HEK293 (cell line): ENCODE results near the gene VWCE.

Experiments used
- GLI4 ChIP-seq: fragments of 450-650 bp; formaldehyde crosslinking; IDR thresholded peaks from 2 replicates; pipeline ENCODE4 v1.5.1; 2016; ENCODE audit warnings: missing biosample characterization, missing genetic modification characterization
- GLIS1 ChIP-seq: fragments of 450-650 bp; formaldehyde crosslinking; IDR thresholded peaks from 2 replicates; pipeline ENCODE4 v1.5.1; 2016; ENCODE audit warnings: missing biosample characterization, missing genetic modification characterization
- KLF7 ChIP-seq: fragments of 450-650 bp; formaldehyde crosslinking; IDR thresholded peaks from 2 replicates; pipeline ENCODE4 v1.5.1; 2016; ENCODE audit warnings: missing biosample characterization, missing genetic modification characterization, borderline replicate concordance
- MZF1 ChIP-seq: fragments of 450-650 bp; formaldehyde crosslinking; IDR thresholded peaks from 2 replicates; pipeline ENCODE4 v1.5.1; 2017; ENCODE audit warnings: missing biosample characterization, missing genetic modification characterization, borderline replicate concordance
- SALL2 ChIP-seq: fragments of 450-650 bp; formaldehyde crosslinking; IDR thresholded peaks from 2 replicates; pipeline ENCODE4 v1.5.0; 2017; ENCODE audit warnings: missing biosample characterization, mild to moderate bottlenecking, missing genetic modification characterization, borderline replicate concordance
- SCRT1 ChIP-seq: fragments of 450-650 bp; formaldehyde crosslinking; IDR thresholded peaks from 2 replicates; pipeline ENCODE4 v1.5.1; 2016; ENCODE audit warnings: missing biosample characterization, missing genetic modification characterization, borderline replicate concordance
- SP7 ChIP-seq: fragments of 450-650 bp; formaldehyde crosslinking; IDR thresholded peaks from 2 replicates; pipeline ENCODE4 v1.5.1; 2016; ENCODE audit warnings: missing biosample characterization, missing genetic modification characterization
- YY1 ChIP-seq: fragments of 450-650 bp; formaldehyde crosslinking; IDR thresholded peaks from 2 replicates; pipeline ENCODE4 v1.5.1; 2018; ENCODE audit warnings: missing biosample characterization, missing genetic modification characterization
- ZBTB7A ChIP-seq: fragments of 450-650 bp; formaldehyde crosslinking; IDR thresholded peaks from 2 replicates; pipeline ENCODE4 v1.5.1; 2016; ENCODE audit warnings: low read depth, missing biosample characterization, missing genetic modification characterization
- ZFP41 ChIP-seq: fragments of 450-650 bp; formaldehyde crosslinking; IDR thresholded peaks from 2 replicates; pipeline ENCODE4 v1.5.1; 2016; ENCODE audit warnings: missing biosample characterization, missing genetic modification characterization, borderline replicate concordance
- ZFP69B ChIP-seq: fragments of 450-650 bp; formaldehyde crosslinking; IDR thresholded peaks from 2 replicates; pipeline ENCODE4 v1.5.1; 2016; ENCODE audit warnings: missing biosample characterization, missing genetic modification characterization
- ZNF18 ChIP-seq: fragments of 450-650 bp; formaldehyde crosslinking; IDR thresholded peaks from 2 replicates; pipeline ENCODE4 v1.5.1; 2016; ENCODE audit warnings: missing biosample characterization, missing genetic modification characterization
- ZNF19 ChIP-seq: fragments of 450-650 bp; formaldehyde crosslinking; IDR thresholded peaks from 2 replicates; pipeline ENCODE4; 2016; ENCODE audit warnings: missing biosample characterization, missing genetic modification characterization, low read depth
- ZNF2 ChIP-seq: fragments of 450-650 bp; formaldehyde crosslinking; IDR thresholded peaks from 2 replicates; pipeline ENCODE4 v1.5.1; 2016; ENCODE audit warnings: missing biosample characterization, missing genetic modification characterization
- ZNF239 ChIP-seq: fragments of 450-650 bp; formaldehyde crosslinking; IDR thresholded peaks from 2 replicates; pipeline ENCODE4 v1.5.1; 2016; ENCODE audit warnings: missing biosample characterization, missing genetic modification characterization
- ZNF302 ChIP-seq: fragments of 450-650 bp; formaldehyde crosslinking; IDR thresholded peaks from 2 replicates; pipeline ENCODE4 v1.5.1; 2016; ENCODE audit warnings: missing biosample characterization, missing genetic modification characterization, low read depth
- ZNF366 ChIP-seq: fragments of 450-650 bp; formaldehyde crosslinking; conservative IDR thresholded peaks from 2 replicates; pipeline ENCODE4 v1.5.1; 2016; ENCODE audit warnings: missing biosample characterization, missing genetic modification characterization
- ZNF391 ChIP-seq: fragments of 450-650 bp; formaldehyde crosslinking; IDR thresholded peaks from 2 replicates; pipeline ENCODE4 v1.5.1; 2016; ENCODE audit warnings: low read depth, missing biosample characterization, missing genetic modification characterization, borderline replicate concordance
- ZNF423 ChIP-seq: fragments of 450-650 bp; formaldehyde crosslinking; IDR thresholded peaks from 2 replicates; pipeline ENCODE4 v1.5.1; 2016; ENCODE audit warnings: missing biosample characterization, missing genetic modification characterization
- ZNF518A ChIP-seq: fragments of 450-650 bp; formaldehyde crosslinking; conservative IDR thresholded peaks from 2 replicates; pipeline ENCODE4 v1.5.1; 2016; ENCODE audit warnings: low read depth, missing biosample characterization, missing genetic modification characterization
- ZNF544 ChIP-seq: fragments of 450-650 bp; formaldehyde crosslinking; IDR thresholded peaks from 2 replicates; pipeline ENCODE4 v1.5.0; 2017; ENCODE audit warnings: missing biosample characterization, missing genetic modification characterization
- ZNF629 ChIP-seq: fragments of 450-650 bp; formaldehyde crosslinking; IDR thresholded peaks from 2 replicates; pipeline ENCODE4 v1.5.1; 2017; ENCODE audit warnings: missing biosample characterization, missing genetic modification characterization
- ZNF645 ChIP-seq: fragments of 450-650 bp; formaldehyde crosslinking; IDR thresholded peaks from 2 replicates; pipeline ENCODE4; 2016; ENCODE audit warnings: missing biosample characterization, missing genetic modification characterization
- ZNF658 ChIP-seq: fragments of 450-650 bp; formaldehyde crosslinking; IDR thresholded peaks from 2 replicates; pipeline ENCODE4; 2016; ENCODE audit warnings: missing biosample characterization, missing genetic modification characterization
- ZNF660 ChIP-seq: fragments of 450-650 bp; IDR thresholded peaks from 2 replicates; pipeline ENCODE4 v1.5.1; 2018; ENCODE audit warnings: missing biosample characterization, mild to moderate bottlenecking, missing genetic modification characterization
- ZNF747 ChIP-seq: fragments of 450-650 bp; formaldehyde crosslinking; IDR thresholded peaks from 2 replicates; pipeline ENCODE4 v1.5.1; 2016; ENCODE audit warnings: missing biosample characterization, missing genetic modification characterization
- ZNF785 ChIP-seq: fragments of 450-650 bp; formaldehyde crosslinking; IDR thresholded peaks from 2 replicates; pipeline ENCODE4 v1.5.1; 2016; ENCODE audit warnings: missing biosample characterization, missing genetic modification characterization
- ZSCAN30 ChIP-seq: fragments of 450-650 bp; IDR thresholded peaks from 2 replicates; pipeline ENCODE4 v1.5.1; 2018; ENCODE audit warnings: missing biosample characterization, mild to moderate bottlenecking, missing genetic modification characterization, moderate library complexity
- TF ChIP-seq, protein P1 (sequence below): fragments of 450-650 bp; IDR thresholded peaks from 2 replicates; pipeline ENCODE4 v1.5.1; 2018; ENCODE audit warnings: missing biosample characterization, mild to moderate bottlenecking, missing genetic modification characterization
- TF ChIP-seq, protein P2 (sequence below): fragments of 450-650 bp; formaldehyde crosslinking; IDR thresholded peaks from 2 replicates; pipeline ENCODE4 v1.5.1; 2016; ENCODE audit warnings: missing biosample characterization, missing genetic modification characterization

The VWCE gene

GRCh38 chr11:61293867-61294716 is 1.0 kb downstream of the VWCE start (continued):
- TF ChIP-seq SCRT1 (tag by site-specific recombination) (peak; percentile 61; the same call in 1 of the 2 replicates), GLI4 (tag by site-specific recombination) (no peak), YY1 (tag by site-specific recombination) (peak; percentile 33; the same call in 1 of the 2 replicates), SALL2 (no peak), ZNF629 (tag by site-specific recombination) (peak; percentile 72), ZNF645 (tag by site-specific recombination) (no peak), ZNF2 (tag by site-specific recombination) (no peak; the same call in 1 of the 2 replicates), ZNF239 (tag by site-specific recombination) (no peak), ZNF518A (no peak), SP7 (tag by site-specific recombination) (0 out of 2 replicates have a peak, but pooled peaks have one; percentile 41), ZNF658 (tag by site-specific recombination) (no peak), ZNF19 (tag by site-specific recombination) (no peak), ZFP69B (tag by site-specific recombination) (peak; percentile 85), ZNF366 (tag by site-specific recombination) (peak; percentile 40), ZFP41 (tag by site-specific recombination) (no peak), ZNF423 (peak; percentile 91), ZNF785 (tag by site-specific recombination) (0 out of 2 replicates have a peak, but pooled peaks have one; percentile 36), ZSCAN30 (peak; percentile 81; the same call in 1 of the 2 replicates), ZNF747 (tag by site-specific recombination) (no peak), ZNF544 (no peak), ZNF302 (tag by site-specific recombination) (no peak), ZNF18 (tag by site-specific recombination) (no peak), KLF7 (tag by site-specific recombination) (no peak), MZF1 (tag by site-specific recombination) (no peak), ZNF391 (no peak), ZBTB7A (no peak; the same call in 1 of the 2 replicates), GLIS1 (tag by site-specific recombination) (peak; percentile 96), ZNF660 (0 out of 2 replicates have a peak, but pooled peaks have one; percentile 13)
- TF ChIP-seq, protein P1, sequence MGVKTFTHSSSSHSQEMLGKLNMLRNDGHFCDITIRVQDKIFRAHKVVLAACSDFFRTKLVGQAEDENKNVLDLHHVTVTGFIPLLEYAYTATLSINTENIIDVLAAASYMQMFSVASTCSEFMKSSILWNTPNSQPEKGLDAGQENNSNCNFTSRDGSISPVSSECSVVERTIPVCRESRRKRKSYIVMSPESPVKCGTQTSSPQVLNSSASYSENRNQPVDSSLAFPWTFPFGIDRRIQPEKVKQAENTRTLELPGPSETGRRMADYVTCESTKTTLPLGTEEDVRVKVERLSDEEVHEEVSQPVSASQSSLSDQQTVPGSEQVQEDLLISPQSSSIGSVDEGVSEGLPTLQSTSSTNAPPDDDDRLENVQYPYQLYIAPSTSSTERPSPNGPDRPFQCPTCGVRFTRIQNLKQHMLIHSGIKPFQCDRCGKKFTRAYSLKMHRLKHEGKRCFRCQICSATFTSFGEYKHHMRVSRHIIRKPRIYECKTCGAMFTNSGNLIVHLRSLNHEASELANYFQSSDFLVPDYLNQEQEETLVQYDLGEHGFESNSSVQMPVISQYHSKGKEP (tag by site-specific recombination) = no peak
- TF ChIP-seq, protein P2, sequence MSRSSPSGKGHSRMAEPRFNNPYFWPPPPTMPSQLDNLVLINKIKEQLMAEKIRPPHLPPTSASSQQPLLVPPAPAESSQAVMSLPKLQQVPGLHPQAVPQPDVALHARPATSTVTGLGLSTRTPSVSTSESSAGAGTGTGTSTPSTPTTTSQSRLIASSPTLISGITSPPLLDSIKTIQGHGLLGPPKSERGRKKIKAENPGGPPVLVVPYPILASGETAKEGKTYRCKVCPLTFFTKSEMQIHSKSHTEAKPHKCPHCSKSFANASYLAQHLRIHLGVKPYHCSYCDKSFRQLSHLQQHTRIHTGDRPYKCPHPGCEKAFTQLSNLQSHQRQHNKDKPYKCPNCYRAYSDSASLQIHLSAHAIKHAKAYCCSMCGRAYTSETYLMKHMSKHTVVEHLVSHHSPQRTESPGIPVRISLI (tag by site-specific recombination) = no peak
